Measurements from ENCODE around the gene USE1.

USE1 gene

DNA sequence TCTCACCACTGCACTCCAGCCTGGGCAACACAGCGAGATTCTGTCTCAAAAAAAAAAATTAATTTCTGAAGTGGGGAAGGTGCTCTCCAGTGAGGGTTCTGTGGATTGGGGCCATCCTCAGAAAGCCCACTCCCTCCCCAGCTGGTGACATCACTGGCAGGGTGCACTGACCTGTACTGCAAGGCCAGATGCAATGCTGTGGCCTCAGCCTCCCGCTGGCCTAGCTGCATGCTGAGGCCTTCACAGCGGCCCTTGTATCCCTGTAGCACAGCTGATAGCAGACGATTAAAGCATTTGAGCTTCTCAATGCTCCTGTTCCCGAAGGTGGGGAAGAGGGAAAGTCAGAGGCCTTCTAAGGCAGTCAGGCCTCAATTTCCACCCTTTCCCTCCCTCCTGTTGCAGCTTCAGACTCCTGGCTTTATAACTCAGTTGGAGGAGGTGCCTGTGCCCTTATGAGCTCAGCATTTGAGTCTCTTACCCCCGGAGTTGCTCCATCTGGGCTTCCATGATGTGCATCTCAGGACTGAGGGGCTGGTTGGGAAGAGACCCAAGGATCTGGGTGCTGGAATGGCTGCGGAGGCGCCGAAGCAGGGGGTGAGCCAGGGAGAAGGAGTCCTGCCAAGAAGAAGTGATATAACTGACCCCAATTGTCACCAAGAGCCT is 44.1 kb downstream of the USE1 start:
- no peak for DNase-seq

DNA sequence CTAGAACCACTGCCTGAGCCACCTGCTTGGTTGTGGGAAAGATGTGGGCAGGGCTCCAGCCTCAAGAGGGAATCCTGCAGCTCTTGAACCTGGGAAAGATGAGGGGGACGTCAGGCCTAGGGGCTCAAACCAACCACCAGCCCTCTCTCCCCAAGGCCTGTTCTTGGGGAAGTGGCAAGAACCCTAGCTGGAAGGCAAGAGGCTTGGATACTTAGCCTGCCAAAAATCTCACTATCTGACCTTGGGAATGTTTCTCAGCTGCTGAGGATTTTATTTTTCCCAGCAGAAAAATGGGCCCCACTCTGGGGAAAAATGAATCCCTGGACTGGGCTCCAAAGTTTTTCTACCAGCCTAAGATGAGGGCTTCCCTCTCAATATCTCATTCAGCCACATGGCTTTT is 44.8 kb downstream of the USE1 start:
- no peak for DNase-seq

DNA sequence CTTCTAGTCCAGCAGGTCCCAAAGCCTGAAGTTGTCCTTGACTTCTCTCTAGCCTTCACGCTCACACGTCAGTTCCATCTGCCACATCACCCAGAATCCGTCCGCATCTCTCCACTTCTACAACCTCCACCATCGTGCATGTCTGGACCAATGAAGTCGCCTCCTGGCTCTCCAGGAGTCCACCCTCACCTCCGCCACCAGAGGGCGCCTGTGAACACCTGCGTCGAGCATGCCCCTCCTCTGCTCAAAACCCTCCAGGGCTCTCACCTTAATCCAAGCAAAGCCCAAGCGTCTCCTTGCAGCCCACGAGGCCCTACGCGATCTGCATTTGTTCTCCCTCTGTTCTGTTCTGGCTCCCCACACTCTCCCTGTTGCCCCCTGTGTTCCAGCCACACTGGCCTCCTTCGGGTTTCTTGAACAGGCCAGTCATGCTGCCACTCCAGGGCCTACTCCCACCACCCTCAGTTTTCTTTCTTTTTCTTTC is 45.7 kb downstream of the USE1 start:
- DNase-seq = peak in 10 of 14 donors; percentile 15 to 53 (median 26)

DNA sequence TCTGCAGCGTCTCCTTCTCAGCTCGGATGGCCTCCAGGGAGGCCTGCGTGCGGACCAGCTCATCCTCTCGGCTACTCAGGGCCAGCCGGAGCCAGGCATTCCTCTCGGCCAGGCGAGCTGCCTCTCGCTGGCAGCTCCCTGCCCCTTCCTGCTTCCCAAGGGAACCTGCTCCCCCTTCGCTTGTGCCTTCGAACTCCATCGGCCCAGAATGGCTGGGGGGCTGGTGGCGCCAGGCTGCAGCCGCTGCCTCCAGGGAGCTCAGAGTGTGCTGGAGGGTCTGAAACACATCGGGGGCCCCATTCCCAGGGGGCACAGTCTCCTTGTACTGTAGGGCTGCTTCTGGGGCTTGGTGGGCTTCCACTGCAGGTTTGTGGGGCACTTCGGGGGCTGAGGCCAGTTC is 47.4 kb downstream of the USE1 start:
- DNase-seq = no peak

DNA sequence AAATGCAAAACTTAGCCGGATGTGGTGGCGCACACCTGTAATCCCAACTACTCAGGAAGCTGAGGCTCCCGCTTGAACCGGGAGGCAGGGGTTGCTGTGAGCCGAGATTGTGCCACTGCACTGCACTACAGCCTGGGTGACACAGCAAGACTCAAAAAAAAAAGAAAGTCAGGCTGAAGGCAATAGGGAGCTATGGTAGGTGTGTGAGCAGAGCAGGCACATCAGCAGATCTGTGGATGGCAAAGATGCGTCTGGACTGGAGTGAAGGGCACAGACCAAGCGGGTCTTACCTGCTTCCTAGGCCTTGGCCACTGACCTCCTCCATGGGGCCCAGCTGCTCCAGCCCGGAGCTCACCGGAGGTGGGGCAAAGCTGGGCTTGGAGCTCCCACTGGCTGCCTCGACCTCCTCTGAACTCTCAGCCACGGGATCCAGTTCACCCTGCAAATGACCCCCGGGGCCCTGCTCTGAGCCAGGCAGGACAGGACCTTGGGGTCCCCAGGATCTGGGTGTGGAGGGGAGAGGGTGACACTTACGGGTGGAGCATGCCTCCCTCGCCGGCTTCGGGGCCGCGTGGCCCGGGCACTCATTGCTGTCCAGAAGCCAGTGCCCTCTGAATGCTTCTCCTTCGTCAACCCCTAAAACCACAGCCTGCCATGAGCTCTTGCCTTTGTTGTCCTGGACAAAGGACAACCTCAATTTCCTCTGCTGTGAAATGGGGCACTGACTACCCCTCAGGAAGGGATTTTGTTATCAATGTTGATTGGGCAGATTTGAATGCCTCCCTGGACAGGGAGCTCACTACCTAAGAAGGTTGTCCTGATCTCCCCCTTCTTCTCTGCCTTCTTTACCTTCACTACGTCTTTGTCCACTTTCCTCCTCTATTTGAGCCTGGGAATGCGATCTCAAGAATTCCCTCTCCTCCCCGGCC is 48.8 kb downstream of the USE1 start:
- no peak for DNase-seq

DNA sequence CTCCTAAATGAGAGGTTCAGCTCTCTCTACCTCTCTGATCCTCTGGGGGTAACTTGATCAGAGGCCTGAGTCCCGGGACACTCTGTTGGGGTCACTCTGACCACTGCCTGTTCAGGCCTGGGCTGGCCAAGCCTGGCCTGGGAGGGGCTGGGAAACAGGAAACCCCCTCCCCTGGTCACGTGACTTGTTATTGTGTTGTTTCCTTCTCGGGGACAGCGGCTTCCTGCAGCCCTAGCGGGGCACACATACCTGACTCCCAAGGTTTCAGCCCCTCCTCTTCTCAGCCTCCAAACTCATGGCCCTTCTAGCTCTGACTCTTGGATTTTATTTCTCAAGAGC is 49.5 kb downstream of the USE1 start, which contains the start of gene USHBP1:
Gene USHBP1, minus strand, starts transcription at position 105 of the 339 bp plus-strand sequence. CDS start 446 bp downstream, outside the sequence.
- no peak for DNase-seq

DNA sequence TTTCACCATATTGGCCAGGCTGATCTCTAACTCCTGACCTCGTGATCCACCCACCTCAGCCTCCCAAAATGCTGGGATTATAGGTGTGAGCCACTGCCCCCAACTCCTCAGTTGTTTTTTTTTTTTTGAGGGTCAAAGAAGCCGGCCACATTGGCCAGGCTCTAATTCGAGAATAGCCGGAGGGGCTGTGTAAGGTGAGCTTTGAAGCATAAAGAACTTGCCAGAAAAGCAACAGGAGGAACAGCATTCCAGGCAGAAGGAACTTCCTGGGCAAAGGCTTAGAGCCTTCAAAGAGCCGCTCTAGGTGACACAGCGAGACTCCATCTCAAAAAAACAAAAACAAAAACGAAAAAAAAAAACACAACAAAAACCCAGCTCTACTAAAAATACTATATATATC is 50.9 kb downstream of the USE1 start:
- no peak for DNase-seq

DNA sequence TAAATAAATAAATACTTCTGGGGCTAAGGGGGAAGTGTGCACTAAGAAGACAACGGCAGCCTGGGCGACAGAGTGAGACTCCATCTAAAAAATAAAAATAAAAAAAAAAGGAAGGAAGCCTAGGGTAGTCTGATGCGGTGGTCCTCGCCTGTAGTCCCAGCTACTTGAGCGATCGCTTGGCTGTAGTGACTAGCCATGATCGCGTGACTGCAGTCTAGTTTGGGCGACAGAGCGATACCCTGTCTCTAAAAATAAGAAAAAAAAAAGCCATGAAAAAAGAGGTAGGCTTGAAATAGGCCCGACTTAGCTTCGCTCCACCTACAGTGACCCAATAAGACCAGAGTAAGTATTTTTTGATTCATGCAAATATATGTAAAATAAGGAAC is 51.4 kb downstream of the USE1 start:
- DNase-seq = no peak

DNA sequence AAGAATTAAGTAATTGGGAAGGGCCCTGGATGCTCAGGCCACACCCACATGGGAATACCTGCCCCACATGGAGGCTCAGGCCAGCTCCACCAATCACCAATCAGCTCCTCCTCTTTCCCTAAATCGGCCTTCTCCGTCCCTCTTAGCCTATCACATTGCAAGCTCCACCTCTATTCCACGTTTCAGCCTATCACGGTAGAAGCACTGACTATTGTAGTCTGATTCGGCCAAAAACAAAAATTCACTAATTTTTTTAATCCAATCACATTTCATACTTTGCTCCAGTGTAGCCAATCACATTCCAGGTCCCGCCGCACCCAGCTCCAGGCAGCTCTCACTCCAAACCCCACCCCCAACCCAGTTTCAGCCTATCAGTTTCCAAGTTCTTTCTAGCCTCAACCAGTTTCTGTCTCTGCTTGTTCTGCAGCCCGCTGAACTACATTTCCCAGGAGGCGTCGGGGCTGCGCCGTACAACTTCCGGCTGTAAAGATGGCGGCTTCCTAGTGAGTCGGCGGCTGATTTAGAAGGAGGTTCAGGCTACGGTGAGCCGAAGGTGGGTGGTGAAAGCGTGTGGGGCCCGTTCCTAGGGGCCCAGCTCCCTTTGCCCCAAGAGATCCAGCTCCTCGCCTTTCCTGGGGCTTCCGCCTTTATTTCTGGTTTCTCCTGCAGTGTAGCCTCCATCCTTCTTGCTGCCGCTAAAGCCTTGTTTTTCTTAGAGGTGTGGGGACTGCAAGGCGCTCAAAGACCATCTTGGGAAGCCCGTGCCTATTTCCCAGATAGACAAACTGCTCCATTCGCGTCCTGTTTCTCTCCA is 52.0 kb downstream of the USE1 start, which contains the start of gene BABAM1:
Gene BABAM1, plus strand, starts transcription at position 469 of the 814 bp plus-strand sequence. CDS start 1,364 bp downstream, outside the sequence.
- peak; percentile 73 to 100 (median 94) for DNase-seq

DNA sequence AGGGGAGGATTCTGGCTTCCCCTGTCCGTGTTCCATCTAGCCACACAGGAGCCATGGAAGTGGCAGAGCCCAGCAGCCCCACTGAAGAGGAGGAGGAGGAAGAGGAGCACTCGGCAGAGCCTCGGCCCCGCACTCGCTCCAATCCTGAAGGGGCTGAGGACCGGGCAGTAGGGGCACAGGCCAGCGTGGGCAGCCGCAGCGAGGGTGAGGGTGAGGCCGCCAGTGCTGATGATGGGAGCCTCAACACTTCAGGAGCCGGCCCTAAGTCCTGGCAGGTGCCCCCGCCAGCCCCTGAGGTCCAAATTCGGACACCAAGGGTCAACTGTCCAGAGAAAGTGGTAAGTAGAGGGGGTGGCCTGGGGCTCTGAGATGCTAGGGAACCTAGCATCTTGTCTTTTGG is 53.6 kb downstream of the USE1 start:
- no peak for DNase-seq
